WTC11 (cell line): ENCODE results near the gene SCD. TPM values are rescaled to one million over a fixed set of nuclear protein-coding genes. Genes with fewer than 3 reads are reported as not detected.
A peak's percentile ranks its signal among the peaks of the same experiment; 100 is the strongest.

ENCODE experiments used
- ATAC-seq: fragments of 200-7000 bp; cut with Tn5 transposase; 2 replicates; pipeline ENCODE4 v1.10.0; 2021; ENCODE audit warnings: mild to moderate bottlenecking, moderate library complexity
- CTCF ChIA-PET: fragments of 300-600 bp; sonication (Branson Sonifier 250); formaldehyde crosslinking; loops from one replicate; lab custom pipeline; 2021; ENCODE audit warnings: antibody characterized with exemption; lab: Charles Lee
- POLR2A ChIA-PET: fragments of 350-600 bp; sonication (Branson Sonifier 250); formaldehyde crosslinking; loops from one replicate; lab custom pipeline; 2021; ENCODE audit warnings: antibody characterized with exemption; lab: Charles Lee
- DNase-seq: peaks from one replicate; pipeline ENCODE4 v3.0.0; 2021; ENCODE audit warnings: low spot score
- H3K27ac Mint-ChIP-seq: 2 replicates; pipeline ENCODE4 v1.8.0; 2021; ENCODE audit warnings: mixed read lengths
- H3K27me3 Mint-ChIP-seq: 2 replicates; pipeline ENCODE4 v1.8.0; 2021; ENCODE audit warnings: low read depth, mild to moderate bottlenecking, moderate library complexity, mixed read lengths
- H3K36me3 Mint-ChIP-seq: 2 replicates; pipeline ENCODE4 v1.8.0; 2021; ENCODE audit warnings: mixed read lengths
- H3K4me1 Mint-ChIP-seq: 2 replicates; pipeline ENCODE4 v1.8.0; 2022; ENCODE audit warnings: mixed read lengths
- H3K4me3 Mint-ChIP-seq: 2 replicates; pipeline ENCODE4 v1.8.0; 2021; ENCODE audit warnings: mild to moderate bottlenecking, moderate library complexity, mixed read lengths
- H3K9me3 Mint-ChIP-seq: 2 replicates; pipeline ENCODE4 v1.8.0; 2021; ENCODE audit warnings: mixed read lengths
- ATF1 ChIP-seq: sonication (generic); formaldehyde crosslinking; IDR thresholded peaks from 2 replicates; pipeline ENCODE4 v1.8.1; 2023; ENCODE audit warnings: mild to moderate bottlenecking, moderate library complexity, missing genetic modification reagents
- FOXP4 ChIP-seq: sonication (generic); formaldehyde crosslinking; IDR thresholded peaks from 2 replicates; pipeline ENCODE4 v1.8.0; 2022; ENCODE audit warnings: mild to moderate bottlenecking, missing genetic modification reagents
- GRHL2 ChIP-seq: fragments of 250-450 bp; sonication (Bioruptor Pico); IDR thresholded peaks from 2 replicates; pipeline ENCODE4 v1.8.0; 2022; ENCODE audit warnings: mild to moderate bottlenecking, moderate library complexity; ENCODE audit not compliant: insufficient replicate concordance, severe bottlenecking
- GTF2I ChIP-seq: fragments of 250-450 bp; sonication (Bioruptor Pico); conservative IDR thresholded peaks from 2 replicates; pipeline ENCODE4 v1.4.0; 2021; ENCODE audit warnings: mild to moderate bottlenecking
- KAT7 ChIP-seq: sonication (generic); formaldehyde crosslinking; IDR thresholded peaks from 2 replicates; pipeline ENCODE4 v1.8.1; 2023; ENCODE audit warnings: missing genetic modification reagents, mild to moderate bottlenecking, borderline replicate concordance
- NR3C1 ChIP-seq: sonication (generic); formaldehyde crosslinking; conservative IDR thresholded peaks from 2 replicates; pipeline ENCODE4 v1.8.1; 2023; ENCODE audit warnings: low read depth, mild to moderate bottlenecking, missing genetic modification reagents
- OVOL2 ChIP-seq: fragments of 250-450 bp; sonication (Bioruptor Pico); IDR thresholded peaks from 2 replicates; pipeline ENCODE4 v1.9.0; 2021; ENCODE audit warnings: mild to moderate bottlenecking, borderline replicate concordance
- SMAD3 ChIP-seq: sonication (generic); formaldehyde crosslinking; IDR thresholded peaks from 2 replicates; pipeline ENCODE4 v1.8.0; 2022; ENCODE audit warnings: missing genetic modification reagents, mild to moderate bottlenecking, borderline replicate concordance
- SOX15 ChIP-seq: fragments of 250-450 bp; sonication (Bioruptor Pico); IDR thresholded peaks from 2 replicates; pipeline ENCODE4 v1.9.0; 2021; ENCODE audit warnings: mild to moderate bottlenecking
- SP1 ChIP-seq: sonication (generic); formaldehyde crosslinking; conservative IDR thresholded peaks from 2 replicates; pipeline ENCODE4 v1.8.1; 2022; ENCODE audit warnings: missing genetic modification reagents
- STAT6 ChIP-seq: sonication (generic); formaldehyde crosslinking; conservative IDR thresholded peaks from 2 replicates; pipeline ENCODE4 v1.8.1; 2023; ENCODE audit warnings: mild to moderate bottlenecking, low read depth, missing genetic modification reagents, moderate library complexity
- ZNF121 ChIP-seq: sonication (generic); formaldehyde crosslinking; IDR thresholded peaks from 2 replicates; pipeline ENCODE4 v1.8.0; 2023; ENCODE audit warnings: missing genetic modification reagents
- ZNF671 ChIP-seq: fragments of 250-450 bp; sonication (Bioruptor Pico); IDR thresholded peaks from 2 replicates; pipeline ENCODE4 v1.8.0; 2021; ENCODE audit warnings: mild to moderate bottlenecking
- total RNA-seq: library from RNA; stranded (reverse); gene quantifications from 3 replicates; pipeline ENCODE4 v1.2.3, GENCODE V29; 2021
- TF ChIP-seq, protein P1 (sequence below): fragments of 250-450 bp; sonication (Bioruptor Pico); IDR thresholded peaks from 2 replicates; pipeline ENCODE4 v1.9.0; 2021; ENCODE audit warnings: mild to moderate bottlenecking, borderline replicate concordance
- TF ChIP-seq, protein P2 (sequence below): fragments of 250-450 bp; sonication (Bioruptor Pico); IDR thresholded peaks from 2 replicates; pipeline ENCODE4 v1.9.0; 2021; ENCODE audit warnings: mild to moderate bottlenecking

SCD gene
- total RNA-seq, 1 experiment from 2014 or later, result 556 TPM

DNA sequence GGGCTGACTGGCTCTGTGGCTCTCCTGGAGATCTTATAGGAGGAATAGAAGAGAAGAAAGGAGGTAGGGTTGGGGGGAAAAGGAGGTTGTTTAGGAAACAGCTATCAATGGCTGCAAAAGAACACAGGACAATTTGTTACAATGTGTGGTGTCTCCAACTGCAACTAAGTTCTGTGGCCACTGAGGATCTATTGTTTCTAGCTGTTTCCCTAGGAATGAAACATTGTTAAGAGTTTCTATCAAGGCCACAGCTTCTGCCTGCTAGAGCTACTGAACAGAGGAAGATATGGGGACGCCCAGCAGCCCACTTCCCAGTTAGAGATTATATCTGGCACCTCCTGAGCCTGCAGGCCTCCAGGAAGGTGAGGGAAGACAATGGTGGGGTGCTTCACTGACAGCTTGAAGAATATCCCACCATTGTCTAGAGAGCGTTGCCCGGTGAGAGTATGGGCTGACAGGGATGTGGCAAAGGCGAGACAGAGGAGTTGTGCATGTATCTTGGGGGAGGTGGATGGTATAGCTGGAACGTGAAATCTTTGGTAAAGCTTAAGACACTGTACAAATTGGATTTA, 4.0 kb downstream of the SCD start (continued):
- TF ChIP-seq FOXP4, result no peak
- no peak for TF ChIP-seq STAT6 (CRISPR knock-in tag)
- TF ChIP-seq SMAD3 (CRISPR knock-in tag), result no peak
- no peak for TF ChIP-seq OVOL2 (CRISPR knock-in tag)
- TF ChIP-seq ZNF671, result no peak
- TF ChIP-seq SOX15, result no peak

DNA sequence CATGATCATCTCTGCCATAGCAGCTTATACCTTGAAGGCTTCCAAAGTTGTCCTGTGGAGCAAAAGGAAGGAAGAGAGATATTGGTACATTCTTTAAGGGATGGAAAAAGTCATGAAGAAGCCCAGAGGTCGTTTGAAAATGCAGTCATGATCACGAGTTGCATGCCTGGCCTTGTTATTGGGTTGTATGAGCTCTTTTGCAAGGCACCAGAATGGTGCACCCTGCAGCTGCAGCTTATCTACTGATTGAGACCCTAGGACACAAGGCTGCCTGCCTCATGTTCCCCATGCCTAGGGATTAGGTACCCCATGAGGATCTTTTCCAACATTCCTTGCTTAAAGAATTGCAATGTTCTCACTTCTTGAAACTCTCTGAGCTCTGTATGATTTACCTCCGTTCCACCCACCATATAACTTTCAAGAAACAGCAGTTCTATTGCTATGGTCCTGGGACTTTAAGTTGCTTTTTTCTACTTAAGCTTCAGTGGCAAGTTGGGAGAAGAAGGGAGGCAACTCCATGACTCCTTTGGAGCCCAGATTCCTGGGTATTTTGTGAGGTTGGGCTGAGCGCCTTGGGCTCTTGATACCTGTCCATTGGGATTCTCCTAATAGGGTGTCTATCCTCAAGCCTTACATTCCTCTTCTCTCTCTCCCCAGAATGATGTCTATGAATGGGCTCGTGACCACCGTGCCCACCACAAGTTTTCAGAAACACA, 6.9 kb downstream of the SCD start:
- H3K4me1 Mint-ChIP-seq, result peaks cover 65% of the 10 kb centered on the region
- H3K9me3 Mint-ChIP-seq, result no peaks in the 10 kb centered on the region
- no peak for DNase-seq
- ATAC-seq, result no peak
- peaks cover 92% of the 10 kb centered on the region for H3K36me3 Mint-ChIP-seq
- H3K27ac Mint-ChIP-seq, result peak overlapping the region; percentile 78
- POLR2A ChIA-PET, result interaction anchor here (0.7 to 1.2 kb wide), 2 partner anchors 20 to 786 kb away, joined by 3 read pairs; no protein-coding TSS in a partner anchor
- CTCF ChIA-PET, result interaction anchor here (0.6 to 0.8 kb wide), 2 partner anchors 20 to 78 kb away, joined by 3 read pairs; no protein-coding TSS in a partner anchor
- H3K4me3 Mint-ChIP-seq, result no peak overlapping the region
- TF ChIP-seq, protein P1, sequence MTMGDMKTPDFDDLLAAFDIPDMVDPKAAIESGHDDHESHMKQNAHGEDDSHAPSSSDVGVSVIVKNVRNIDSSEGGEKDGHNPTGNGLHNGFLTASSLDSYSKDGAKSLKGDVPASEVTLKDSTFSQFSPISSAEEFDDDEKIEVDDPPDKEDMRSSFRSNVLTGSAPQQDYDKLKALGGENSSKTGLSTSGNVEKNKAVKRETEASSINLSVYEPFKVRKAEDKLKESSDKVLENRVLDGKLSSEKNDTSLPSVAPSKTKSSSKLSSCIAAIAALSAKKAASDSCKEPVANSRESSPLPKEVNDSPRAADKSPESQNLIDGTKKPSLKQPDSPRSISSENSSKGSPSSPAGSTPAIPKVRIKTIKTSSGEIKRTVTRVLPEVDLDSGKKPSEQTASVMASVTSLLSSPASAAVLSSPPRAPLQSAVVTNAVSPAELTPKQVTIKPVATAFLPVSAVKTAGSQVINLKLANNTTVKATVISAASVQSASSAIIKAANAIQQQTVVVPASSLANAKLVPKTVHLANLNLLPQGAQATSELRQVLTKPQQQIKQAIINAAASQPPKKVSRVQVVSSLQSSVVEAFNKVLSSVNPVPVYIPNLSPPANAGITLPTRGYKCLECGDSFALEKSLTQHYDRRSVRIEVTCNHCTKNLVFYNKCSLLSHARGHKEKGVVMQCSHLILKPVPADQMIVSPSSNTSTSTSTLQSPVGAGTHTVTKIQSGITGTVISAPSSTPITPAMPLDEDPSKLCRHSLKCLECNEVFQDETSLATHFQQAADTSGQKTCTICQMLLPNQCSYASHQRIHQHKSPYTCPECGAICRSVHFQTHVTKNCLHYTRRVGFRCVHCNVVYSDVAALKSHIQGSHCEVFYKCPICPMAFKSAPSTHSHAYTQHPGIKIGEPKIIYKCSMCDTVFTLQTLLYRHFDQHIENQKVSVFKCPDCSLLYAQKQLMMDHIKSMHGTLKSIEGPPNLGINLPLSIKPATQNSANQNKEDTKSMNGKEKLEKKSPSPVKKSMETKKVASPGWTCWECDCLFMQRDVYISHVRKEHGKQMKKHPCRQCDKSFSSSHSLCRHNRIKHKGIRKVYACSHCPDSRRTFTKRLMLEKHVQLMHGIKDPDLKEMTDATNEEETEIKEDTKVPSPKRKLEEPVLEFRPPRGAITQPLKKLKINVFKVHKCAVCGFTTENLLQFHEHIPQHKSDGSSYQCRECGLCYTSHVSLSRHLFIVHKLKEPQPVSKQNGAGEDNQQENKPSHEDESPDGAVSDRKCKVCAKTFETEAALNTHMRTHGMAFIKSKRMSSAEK (CRISPR knock-in tag), result no peak
- TF ChIP-seq, protein P2, sequence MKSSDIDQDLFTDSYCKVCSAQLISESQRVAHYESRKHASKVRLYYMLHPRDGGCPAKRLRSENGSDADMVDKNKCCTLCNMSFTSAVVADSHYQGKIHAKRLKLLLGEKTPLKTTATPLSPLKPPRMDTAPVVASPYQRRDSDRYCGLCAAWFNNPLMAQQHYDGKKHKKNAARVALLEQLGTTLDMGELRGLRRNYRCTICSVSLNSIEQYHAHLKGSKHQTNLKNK (CRISPR knock-in tag), result no peak
- TF ChIP-seq SP1 (CRISPR knock-in tag) (no peak), ZNF121 (no peak), ATF1 (CRISPR knock-in tag) (no peak), GTF2I (no peak), NR3C1 (CRISPR knock-in tag) (no peak), GRHL2 (CRISPR knock-in tag) (no peak), KAT7 (CRISPR knock-in tag) (no peak)
- TF ChIP-seq, all 79 proteins: peak for 0
- H3K27me3 Mint-ChIP-seq, result no peaks in the 10 kb centered on the region
